GM19438 (cell line): ENCODE results near the gene CST7.

ENCODE experiments used
- ATAC-seq: cut with Tn5 transposase; IDR thresholded peaks from one replicate; pipeline ENCODE4 v1.9.1; 2021; ENCODE audit warnings: low read depth; ENCODE audit not compliant: unreplicated experiment

CST7 gene

DNA sequence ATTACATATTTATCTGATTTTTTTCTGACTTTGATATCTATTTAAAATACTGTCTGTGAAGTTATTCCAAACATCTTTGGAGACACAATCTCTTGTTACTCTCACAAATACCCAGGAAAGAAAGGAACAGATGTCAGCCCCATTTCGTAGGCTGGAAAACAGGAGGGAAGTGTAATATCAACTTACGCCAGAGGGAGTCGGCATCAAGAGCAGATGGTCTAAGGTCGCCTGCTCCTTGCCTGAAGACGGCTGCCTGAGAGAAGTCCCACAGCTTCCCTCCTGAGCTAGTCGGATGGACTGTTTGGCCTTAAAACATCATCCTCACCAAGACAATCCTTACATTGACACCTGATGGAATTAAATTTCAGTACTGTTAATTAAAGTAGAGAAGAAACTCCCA is 13.4 kb downstream of the CST7 start:
- no peak for ATAC-seq

DNA sequence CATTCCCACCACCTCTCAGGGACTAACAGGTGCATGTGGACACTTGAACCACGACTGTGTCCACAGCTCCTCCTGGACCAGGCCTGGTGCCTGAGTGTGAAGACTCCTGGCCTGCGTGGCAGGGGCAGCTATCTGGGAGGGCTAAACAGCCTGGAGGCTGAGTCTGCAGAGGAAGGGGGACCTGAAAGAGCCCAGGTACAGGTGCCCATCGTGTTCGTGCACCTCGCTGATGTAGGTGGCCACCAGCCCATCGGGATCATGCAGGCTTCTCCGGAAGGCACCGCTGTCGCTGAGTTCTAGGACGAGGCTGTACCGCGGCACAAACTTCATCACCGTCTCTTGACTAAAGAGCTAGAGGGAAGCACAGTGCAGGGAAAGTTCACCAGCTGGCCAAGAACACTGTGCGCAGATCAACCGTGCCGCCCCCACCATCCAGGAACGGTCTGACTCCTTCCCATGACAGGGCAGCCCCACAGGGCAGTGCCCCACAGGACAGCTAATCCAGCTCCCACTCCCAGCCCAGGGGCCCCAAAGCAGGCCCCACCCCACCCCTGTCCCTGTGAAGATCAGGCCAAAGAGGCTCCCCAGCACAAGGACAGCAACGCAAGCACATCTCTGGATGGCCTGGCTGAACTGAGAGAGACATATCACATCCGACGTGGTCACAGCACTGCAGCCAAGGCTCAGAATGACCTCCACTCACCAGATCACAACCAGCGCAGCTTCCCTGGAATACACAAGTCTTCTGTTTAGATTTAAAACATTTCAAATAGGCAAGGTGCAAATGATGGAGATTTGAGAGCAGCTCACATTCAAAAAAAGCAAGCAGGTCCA is 14.8 kb downstream of the CST7 start:
- no peak for ATAC-seq

DNA sequence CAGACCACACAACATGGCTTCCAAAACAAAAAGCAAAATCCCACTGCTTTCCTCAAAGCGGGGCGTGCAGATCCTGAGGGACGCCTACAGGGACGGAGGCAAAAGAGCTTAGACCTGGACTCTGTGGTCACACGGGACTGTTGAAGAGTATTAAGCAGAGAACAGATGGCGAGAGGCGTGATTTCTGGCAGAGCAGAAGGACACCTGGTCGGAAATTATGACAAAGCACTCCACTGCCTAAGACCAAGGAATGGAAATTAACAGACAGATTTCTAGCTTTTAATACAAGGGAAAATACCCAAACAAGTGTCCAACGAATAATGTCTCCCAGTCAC is 15.4 kb downstream of the CST7 start:
- ATAC-seq, result no peak

DNA sequence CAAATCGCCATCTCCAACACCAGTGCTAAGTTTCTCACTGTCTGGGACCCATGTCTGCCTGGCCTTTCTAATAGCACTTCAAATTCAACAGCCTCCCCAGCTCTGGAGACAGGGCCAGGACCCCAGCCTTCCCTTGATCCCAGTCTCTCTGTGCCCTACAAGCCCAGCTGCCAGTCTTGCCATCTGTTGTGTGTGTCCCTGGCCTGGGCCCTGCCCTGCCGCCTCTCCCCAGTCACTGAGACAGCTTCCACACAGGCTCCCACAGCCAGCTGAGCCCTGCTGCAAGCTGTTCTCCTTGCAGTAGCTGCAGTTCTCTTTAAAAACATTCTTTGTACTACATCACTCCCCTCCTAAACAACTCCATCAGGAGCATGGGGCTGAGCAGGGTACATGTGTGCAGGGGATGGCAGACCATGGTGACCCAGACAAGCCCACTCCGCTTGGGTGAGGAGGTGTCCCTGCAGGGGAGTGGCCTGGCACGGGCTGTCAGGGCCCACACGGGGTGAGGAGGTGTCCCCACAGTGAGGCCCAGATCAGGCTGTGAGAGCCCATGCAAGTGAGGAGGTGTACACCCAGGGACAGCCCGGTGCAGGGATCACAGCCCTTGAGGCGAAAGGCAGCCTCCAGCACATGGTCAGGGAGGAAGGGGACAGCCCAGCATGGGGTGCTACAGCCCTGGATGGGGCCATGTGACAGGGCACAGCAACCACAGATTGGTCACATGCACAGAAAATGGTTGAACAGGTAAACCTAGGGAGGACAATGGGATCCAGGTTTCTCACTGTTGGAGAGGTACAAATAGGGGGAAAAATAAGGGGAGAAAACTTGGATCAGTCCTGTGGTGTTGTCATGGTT is 16.2 kb downstream of the CST7 start:
- ATAC-seq, result no peak

DNA sequence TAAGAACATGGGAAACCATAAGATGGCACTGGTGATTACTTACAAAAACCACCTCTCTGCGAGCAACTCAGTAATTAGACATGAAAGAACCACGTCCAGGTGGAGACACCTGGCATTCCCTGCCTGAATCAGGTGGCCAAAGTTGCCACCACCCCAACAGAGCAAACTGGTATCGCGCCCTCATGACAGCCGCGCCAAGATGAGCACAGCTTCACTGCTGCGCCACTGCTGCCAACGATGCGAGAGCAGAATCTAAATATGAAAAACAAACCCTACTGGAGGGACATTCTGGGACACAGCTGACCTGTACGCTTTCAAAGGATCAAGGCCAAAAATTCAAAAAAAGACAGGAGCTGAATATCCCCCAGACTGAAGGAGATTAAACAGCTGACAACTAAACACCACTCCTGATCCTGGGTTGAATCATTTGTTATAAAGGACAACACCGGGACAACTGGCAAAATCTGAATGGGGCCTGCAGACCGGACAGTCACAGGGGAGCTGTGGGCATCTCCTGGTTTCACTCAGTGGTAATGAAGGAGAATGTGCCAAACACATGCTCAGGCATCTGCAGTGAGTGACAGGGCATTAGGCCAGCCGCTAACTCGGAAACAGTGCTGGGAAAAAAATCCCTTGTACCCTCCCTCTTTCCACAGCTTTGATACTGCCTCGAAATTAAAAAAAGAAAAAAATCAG is 17.4 kb downstream of the CST7 start:
- no peak for ATAC-seq

DNA sequence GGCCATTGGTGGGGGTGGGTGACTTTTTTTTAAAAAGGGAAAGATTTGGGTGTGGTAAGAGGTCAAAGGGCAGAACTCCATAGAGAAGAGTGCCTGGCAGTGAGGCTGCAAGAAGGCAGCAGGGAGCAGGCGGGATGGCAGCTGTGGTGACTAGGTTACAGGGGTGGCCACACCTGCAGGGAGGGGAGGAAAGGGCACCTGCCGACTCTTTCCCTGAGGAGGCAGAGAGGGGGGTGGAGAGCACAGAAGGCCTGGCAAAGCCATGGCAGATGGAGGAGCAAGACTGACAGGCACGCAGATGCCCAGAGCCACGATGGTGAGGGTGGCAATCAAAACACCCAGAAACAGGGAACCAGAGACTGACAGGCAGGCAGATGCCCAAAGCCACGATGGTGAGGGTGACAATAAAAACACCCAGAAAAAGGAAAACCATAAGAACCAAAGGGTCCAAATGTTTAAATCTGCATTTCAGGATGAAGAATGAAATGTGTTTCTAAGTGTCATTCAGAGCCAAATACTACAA is 19.3 kb downstream of the CST7 start:
- ATAC-seq, result no peak

DNA sequence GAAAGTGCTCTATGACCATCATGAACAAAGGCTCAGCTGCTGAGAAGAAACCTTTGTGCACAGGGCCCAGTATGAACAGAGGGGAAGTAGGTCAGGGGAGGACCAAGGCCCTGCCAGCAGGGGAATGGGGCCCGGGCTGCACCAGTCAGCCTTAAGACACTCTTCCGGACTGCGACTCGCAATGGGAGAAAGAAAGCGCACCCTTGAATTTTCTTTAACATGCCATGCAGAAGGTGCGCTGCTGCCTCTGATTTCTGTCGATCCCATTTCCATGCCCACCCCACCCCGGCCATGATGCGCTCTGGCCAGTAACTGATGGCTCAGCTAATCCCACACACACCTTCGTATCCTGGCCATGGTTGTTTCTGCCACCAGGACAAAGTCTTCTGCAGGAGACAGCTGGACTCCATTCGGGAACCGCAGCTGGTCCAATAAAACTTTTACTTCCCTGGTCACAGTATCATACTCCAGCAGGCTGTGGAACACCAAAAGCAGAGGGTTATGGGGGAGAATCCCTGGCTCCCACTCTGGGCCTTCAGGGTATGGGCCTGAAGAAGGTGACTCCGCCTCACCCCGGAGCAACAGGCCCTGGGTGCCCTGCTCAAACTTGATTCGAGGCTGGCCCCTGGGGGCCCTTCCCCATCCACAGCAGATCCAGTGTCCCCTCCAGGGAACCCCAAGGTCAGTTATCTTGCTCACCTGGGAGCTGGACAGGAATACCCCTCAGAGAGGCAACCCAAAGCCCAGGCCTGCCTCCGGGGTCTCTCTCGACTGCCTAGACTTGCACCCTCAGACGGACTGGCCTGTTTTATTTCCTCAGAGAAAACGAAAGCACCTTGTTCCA is 20.3 kb downstream of the CST7 start:
- no peak for ATAC-seq

DNA sequence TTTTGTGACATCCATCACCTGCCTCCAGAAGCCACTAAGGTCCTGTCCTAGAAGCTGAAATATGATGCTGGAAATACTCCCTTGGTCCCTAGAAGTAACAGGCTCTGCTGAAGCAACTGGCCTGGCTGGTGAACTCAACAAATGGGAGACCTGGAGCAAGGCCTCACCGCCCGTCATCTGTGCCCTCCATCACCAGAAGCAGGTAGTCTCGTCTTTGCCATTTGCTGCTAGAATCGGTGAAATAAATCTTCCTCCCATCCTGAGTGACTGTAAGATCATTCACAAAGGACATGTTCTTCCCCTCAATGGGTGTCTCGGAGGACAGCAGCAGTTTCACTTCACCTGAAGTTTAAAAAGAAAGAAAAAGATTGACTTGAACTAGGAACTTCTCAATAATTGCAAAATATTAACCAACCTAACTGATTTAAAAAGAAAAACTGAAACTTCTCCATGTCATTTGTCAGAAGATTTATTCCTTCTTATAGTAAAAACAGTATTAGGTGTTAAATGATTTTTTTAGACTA is 21.0 kb downstream of the CST7 start:
- ATAC-seq, result no peak

DNA sequence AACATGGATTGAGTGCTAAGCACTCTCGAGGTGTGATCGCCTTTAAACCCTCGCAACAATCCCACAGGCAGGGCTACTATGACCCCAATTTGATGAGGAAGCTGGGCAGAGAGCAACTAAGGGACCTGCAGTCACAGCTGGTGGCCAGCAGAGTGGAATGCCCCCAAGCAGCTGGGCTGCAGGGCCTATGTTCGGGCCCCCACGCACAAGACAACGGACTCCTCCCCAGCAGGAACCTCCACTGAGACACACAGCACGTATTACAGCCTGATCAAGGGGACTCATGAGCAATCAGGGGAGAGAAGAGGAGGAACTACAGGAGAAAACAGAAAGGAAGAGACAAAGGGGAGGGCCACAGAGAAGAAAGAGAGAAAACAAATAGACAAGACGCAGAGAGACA is 21.7 kb downstream of the CST7 start:
- ATAC-seq, result no peak

DNA sequence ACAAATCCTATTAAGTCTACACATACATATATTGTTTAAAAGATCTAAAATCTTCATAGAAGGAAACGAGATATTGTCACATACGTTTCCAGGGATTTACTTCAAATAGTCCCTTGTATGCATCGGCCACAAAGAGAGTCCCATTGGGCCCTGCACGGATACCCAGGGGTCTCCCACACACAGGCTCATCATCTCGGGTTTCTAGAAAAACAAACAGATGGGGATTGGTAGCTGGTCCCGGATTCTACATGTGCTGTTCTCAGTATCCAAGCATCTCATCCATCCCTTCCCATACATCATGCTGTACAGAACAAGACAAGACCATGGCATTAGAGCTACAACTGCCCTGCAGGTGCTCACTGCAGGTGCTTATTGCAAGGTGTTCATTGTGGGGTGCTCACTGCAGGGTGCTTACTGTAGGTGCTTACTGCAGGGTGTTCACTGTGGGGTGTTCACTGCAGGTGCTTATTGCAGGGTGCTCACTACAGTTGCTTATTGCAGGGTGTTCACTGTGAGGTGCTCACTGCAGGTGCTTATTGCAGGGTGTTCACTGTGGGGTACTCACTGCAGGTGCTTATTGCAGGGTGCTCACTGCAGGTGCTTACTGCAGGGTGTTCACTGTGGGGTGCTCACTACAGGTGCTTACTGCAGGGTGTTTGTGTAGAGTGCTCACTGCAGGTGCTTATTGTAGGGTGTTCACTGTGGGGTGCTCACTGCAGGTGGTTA is 22.5 kb downstream of the CST7 start:
- ATAC-seq, result no peak

DNA sequence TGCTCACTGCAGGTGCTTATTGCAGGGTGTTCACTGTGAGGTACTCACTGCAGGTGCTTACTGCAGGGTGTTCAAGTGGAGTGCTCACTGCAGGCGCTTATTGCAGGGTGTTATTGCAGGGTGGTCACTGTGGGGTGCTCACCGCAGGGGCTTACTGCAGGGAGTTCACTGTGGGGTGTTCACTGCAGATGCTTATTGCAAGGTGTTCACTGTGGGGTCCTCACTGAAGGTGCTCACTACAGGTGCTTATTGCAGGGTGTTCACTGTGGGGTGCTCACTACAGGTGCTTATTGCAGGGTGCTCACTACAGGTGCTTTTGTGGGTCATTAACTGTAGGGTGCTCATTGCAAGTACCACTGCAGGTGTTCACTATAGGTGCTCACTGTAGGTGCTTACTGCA is 23.3 kb downstream of the CST7 start:
- ATAC-seq, result no peak

DNA sequence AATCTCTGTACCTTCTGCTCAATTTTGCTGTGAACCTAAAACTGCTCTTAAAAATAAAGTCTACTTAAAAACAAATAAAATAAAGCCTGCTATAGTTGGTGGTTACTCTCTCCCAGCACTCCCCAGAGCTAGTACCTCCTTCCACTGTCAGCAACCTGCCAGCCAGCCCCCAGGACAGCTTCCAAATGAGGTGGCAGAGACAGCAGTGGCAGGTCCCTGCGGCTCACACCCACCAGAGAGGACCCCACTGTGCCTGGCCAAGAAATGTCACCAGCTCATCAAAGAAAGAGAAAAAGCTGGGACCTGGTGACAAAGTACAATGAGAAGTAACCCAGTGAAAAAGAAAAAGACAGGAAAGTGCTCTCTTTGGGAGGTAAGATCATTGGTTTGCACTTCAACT is 28.3 kb downstream of the CST7 start:
- ATAC-seq, result no peak

DNA sequence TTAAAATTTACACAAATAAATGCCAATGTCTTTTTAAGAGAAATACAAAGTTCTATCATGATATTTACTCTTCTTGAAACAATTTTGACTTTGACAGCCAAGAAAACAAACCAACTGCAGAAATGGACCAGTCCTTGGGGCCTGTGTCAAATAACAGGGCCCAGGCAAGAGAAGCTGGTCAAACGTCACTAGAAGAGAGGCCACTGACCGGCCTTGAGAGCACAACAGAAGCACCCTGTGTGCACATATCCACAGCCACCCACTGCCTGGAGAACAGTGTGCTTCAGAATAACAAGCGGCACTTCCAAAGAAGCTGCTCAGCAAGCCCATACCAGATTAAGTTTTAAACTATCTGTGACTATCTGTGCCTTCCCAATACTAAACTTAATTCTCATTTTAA is 28.7 kb downstream of the CST7 start:
- no peak for ATAC-seq

DNA sequence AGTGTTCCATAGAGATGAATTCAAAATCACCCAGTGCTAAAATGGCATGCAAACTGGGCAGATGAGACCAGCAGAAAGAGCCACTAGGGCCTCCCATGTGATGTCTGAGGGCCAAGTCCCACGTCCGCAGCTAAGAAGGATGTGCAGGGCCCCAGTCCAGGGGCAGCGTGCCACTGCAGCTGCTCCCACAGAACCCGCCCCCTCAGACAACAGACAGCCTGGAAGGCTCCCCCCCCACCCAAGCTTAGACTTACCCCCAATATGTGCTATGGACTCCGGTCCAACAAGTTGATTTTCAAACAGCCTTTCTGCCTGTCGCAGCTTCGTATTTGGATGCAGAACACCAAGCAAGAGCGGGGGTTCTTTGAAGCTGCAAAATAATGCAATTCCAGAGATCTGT is 29.4 kb downstream of the CST7 start:
- no peak for ATAC-seq

DNA sequence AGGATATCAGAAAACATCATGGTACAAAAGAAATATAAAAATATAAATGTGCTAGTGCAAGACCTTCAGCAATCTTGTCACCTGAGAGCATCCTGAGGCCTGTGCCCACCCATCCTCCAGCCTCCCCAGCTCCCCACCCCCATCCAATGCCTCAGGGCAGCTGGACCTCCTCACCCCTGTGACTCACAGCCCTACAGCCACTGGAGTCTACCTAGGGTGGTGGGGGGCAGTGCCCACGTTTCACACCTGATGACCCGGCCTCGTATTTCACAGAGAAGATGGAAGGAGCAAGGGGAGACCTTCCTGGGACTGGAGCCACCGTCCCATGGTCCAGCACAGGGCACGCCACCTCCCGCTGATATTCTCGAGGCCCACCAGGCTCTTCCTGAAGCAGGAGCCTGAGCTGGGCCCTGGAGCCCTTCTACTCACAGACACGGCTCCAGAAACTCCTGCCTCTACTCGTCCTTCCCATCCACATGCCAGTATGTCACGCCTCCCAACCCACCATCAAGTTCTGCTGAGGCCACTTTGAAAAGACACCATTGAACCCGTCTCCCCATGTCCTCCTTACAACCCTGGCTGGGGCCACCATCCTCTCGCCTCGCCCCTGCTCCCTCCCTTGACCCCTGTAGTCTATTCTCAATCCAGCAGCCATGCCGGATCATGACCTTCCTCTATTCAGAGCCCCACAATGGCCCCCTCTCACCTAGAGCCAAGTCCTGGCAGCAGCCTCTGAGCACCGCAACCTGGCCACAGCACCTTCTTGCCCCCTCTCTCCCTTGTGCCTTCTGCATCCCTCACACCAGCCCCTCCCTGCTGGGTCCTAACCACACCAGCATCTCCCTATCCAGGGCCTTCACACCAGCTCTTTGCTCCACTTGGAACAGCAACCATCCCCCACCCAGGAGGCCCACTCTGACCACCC is 30.2 kb downstream of the CST7 start:
- ATAC-seq, result no peak

DNA sequence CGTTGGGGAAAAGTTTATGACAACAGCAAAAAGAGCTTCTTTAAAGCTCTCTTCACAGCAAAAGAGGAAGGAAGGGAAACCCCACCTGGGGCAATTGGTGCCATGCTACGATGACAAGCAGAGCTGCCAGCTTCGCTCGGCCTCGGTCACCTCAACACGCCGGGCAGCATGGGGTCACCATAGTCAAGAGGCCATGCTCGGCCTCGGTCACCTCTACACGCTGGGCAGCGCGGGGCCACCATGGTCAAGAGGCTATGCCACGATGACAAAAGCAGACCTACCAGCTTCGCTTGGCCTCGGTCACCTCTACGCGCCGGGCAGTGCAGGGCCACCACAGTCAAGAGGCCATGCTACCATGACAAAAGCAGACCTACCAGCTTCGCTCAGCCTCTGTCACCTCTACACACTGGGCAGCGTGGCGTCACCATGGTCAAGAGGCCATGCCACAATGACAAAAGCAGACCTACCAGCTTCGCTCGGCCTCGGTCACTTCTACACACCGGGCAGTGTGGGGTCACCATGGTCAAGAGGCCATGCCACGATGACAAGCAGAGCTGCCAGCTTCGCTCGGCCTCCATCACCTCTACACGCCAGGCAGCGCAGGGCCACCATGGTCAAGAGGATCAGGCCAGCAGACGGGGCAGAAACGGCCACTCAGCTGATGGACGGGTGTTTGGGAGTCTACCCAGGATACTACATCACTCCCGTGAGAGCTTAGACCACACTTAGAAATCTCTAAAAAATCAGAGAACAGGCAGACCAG is 31.4 kb downstream of the CST7 start:
- ATAC-seq, result no peak

DNA sequence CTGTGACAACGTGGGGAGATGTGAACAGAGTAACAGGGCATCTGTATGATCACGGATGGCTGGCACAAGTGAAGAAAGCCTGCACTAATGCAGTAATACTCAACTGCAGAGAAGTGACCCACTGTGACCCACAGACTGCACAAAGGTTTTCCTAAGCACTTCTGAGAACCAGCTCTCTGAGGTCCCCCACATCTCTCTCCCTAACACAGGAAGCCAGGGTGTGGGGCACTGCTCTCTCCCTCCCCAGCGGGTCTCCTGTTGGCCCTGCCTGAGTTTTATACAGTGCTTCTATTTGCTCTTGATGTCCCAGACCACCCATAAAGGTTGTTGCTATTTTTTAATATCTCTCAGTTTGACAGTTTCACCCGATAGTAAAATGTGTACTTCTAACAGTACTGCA is 32.2 kb downstream of the CST7 start:
- no peak for ATAC-seq

DNA sequence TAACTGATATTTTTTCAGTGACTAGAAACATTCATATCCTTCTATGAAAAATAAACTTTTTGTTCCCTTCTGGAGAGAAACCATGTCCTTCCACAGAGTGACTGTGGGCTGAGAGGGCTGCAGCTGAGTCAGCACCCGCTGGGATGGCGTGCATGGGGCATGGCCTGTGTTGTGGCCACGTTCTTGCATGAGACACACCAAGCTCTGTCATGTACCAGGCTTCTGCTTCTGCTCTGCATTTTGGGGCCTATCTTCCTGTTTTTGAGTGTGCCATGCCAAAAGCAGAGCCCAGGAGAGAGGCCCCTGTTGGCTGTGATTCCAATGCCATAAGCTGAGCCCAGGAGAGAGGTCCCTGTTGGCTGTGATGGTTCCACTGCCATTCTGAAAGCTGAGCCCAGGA is 32.7 kb downstream of the CST7 start:
- no peak for ATAC-seq
